ENCODE results near the gene PLA2G7. TPM values are rescaled to one million over a fixed set of nuclear protein-coding genes. Genes with fewer than 3 reads are reported as not detected.
"Not testable (repeated sequence)": the region's sequence is repeated elsewhere in the genome, so short reads cannot be mapped to it uniquely, and the experiment has no call there.

PLA2G7 gene
- total RNA-seq, result not detected in 2 replicates

DNA sequence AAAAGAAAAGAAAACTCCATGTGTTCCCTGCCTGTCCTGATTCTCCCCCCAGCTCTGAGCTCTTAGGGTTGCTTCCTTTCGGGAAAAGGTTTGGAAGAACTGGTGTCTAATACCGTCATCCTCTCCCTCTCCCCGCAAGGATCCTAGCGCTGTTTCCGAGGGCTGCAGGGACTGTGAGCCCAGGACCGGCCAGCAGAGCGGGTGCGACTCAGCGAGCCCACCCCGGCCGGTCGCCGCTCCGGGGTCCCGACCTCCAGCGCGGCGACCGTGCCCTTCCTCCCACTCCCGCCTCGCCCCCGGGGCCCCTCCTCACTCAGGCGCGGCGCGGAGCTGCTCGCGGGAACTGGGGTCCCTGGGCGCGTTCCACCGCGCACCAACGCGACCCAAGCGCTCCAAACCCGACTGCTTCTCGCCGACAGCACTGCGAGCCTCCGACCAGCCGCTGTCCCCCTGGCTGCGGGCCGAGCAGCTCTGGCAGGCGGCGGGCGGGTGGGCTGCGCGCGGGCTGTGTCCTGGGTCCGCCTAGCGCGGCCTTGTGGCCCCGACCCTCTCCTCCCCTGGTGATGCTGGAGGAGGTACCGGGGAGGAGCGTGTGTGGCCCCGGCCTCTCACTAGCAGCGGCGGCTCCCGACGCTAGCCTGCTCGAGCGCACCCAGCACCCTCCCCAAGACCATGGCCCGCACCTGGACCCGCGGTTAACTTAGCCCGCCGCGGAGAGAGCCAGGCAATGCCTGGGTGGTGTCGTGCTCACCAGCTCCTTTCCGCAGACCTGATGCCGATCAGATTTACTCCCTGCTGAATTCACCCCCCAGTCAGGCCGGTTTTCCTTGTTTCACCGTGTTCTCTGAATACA is at the start of gene PLA2G7:
PLA2G7 (minus strand) TSS at position 509 of the 853 bp plus-strand sequence. CDS start 12,484 bp downstream, outside the sequence.
- peak within 1 kb of the TSS; percentile 16 for H3K4me3 ChIP-seq (ENCODE audit: low read depth, low read length)
- TF ChIP-seq, protein P1, sequence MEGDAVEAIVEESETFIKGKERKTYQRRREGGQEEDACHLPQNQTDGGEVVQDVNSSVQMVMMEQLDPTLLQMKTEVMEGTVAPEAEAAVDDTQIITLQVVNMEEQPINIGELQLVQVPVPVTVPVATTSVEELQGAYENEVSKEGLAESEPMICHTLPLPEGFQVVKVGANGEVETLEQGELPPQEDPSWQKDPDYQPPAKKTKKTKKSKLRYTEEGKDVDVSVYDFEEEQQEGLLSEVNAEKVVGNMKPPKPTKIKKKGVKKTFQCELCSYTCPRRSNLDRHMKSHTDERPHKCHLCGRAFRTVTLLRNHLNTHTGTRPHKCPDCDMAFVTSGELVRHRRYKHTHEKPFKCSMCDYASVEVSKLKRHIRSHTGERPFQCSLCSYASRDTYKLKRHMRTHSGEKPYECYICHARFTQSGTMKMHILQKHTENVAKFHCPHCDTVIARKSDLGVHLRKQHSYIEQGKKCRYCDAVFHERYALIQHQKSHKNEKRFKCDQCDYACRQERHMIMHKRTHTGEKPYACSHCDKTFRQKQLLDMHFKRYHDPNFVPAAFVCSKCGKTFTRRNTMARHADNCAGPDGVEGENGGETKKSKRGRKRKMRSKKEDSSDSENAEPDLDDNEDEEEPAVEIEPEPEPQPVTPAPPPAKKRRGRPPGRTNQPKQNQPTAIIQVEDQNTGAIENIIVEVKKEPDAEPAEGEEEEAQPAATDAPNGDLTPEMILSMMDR (IDR thresholded peaks at IDR 0.05; ENCODE audit: insufficient read depth, low read depth, low read length), result no peak

DNA sequence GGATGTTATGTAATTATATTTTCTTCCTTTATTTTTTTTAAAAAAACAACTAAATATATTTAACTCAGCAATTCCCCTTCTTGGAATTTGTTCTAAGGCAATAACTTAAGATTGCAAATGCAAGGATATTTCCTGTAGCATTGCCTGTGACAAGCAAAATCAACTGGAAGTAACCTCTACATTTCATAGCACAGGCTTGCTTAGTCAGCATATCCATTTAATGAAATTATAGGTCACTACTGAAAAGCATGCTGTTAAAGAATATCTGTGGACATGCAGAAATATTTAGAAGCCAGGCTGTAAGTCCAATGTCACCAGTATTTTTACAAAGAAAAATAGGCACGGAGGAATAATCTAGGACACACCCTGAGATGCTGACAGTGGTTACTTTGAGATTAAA is 49.4 kb upstream of the PLA2G7 start:
- H3K4me3 ChIP-seq (ENCODE audit: low read depth, low read length), result no peak overlapping the region
- DNase-seq (ENCODE audit: low read depth), result no peak
- TF ChIP-seq, protein P1 (IDR thresholded peaks at IDR 0.05; ENCODE audit: insufficient read depth, low read depth, low read length), result no peak

More for the DNA sequence above, at the start of gene PLA2G7:
- no peak for DNase-seq (ENCODE audit: low read depth)

DNA sequence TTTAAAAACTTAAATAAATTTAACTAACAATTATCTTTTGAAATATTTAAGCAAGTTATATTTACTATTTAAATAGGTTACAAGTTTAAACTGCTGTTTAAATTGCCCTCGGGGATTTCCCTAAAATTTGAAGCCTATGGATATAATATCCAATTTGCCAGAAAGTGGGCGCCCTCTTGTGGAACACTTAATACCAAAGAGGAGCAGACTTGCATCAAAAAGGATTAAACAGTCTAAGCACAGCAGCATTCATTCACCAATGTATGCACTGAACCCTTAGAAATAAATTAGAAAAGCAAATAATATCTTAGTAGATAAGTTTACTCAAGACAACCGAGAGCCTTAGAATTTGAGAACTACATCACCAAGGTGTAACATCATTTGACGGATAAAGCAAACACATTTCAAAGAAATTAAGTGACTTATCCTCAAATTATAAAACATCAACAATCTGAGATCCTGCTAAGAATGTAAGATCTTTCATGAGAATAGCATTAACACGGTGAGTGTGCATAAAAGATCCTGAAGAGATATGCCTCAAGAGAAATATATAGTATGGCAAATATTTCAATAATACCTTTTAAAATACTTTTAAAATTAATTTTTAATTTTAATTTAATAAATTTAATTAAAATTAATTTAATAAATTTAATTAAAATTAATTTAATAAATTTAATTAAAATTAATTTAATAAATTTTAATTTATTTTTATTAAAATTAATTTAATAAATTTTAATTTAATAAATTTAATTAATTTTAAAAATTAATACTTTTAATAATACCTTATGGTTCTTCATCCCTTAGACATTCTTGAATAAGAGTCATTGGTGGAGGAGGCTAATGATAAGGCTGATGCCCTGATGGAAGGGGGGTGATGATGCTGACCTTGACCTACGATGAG is 46.6 kb upstream of the PLA2G7 start:
- no peak overlapping the region for H3K4me3 ChIP-seq (ENCODE audit: low read depth, low read length)
- TF ChIP-seq, protein P1 (IDR thresholded peaks at IDR 0.05; ENCODE audit: insufficient read depth, low read depth, low read length), result peak; percentile 76
- peak; percentile 64 for DNase-seq (ENCODE audit: low read depth)

DNA sequence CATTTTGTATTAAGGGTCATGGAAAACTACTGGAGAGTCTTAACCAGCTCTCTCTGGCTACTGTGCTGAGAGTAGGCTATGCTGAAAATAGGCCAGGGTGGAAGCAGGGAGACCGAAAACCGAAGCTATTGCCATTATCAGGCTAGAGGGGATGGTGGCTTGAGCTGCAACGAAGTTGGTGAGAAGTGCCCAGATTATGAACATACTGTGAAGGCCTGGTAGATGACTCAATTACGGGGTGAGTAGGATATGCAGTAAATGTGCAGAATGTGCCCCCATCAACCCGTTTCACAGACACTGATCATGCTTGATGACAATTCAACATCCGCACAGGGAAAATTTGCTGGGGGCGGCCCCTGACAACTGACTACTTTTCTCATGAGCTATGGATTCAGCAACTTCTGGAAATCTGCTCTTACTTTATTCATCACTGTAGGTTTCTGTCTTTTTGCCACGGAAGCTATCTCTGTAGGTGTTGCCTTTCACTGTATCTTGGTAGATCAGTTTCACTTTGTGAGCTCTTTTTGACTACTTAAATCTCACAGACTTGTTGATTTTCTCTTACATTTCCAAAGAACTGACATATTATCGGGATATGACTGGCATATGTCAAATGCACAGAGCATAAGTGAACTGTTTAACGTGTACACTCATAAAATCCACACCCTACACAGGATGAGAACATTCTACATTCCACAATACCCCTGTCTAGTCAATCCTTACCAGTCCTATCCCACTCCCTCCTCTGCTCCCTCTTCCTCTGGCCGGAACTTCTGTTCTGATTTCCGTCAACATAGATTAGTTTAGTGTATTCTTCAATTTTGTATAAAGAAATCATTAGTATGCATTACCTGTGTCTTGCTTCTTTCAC is 42.5 kb upstream of the PLA2G7 start:
- H3K4me3 ChIP-seq (ENCODE audit: low read depth, low read length), result no peak overlapping the region
- no peak for DNase-seq (ENCODE audit: low read depth)
- TF ChIP-seq, protein P1 (IDR thresholded peaks at IDR 0.05; ENCODE audit: insufficient read depth, low read depth, low read length), result no peak

DNA sequence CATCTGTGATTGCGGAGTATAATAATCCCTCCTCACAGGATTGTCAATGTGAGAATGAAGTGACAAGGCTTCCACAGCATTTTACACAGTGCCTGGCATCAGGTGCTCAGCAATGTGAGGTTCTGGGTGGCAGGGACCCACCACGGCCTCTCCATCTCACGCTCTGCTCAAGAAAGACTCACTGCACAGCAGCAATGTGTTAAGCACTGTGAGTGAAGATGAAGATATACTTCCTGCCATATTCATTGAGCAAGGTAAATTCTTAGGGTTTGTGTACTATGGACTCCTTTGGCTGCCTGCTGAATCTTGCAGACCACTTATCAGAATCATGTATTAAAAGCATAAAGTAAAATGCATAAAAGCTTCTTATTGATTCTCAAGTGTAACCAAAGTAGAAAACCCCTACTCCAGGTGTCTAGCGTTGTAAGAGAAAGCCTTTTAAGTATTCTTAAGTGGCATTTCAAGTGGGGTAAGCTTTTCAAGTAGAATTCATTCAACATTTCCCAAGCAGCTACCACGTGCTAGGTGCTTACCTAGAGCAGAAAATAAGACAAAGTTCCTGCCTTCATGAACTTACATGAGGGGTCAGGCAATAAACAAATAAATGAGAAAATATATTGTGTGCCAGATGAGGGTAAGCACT is 41.0 kb upstream of the PLA2G7 start:
- no peak for DNase-seq (ENCODE audit: low read depth)
- H3K4me3 ChIP-seq (ENCODE audit: low read depth, low read length), result no peak overlapping the region
- TF ChIP-seq, protein P1 (IDR thresholded peaks at IDR 0.05; ENCODE audit: insufficient read depth, low read depth, low read length), result no peak

DNA sequence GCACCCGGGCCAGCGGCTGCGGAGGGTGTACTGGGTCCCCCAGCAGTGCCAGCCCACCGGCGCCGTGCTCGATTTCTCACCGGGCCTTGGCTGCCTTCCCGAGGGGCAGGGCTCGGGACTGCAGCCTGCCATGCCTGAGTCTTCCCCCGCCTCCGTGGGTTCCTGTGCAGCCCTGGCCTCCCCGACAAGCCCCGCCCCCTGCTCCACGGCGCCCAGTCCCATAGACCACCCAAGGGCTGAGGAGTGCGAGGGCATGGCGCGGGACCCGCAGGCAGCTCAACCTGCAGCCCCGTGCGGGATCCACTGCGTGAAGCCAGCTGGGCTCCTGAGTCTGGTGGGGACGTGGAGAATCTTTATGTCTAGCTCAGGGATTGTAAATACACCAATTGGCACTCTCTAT is 39.6 kb upstream of the PLA2G7 start:
- not testable (repeated sequence) for H3K4me3 ChIP-seq (ENCODE audit: low read depth, low read length); DNase-seq (ENCODE audit: low read depth)
